ENCODE results near the gene TEX13A. TPM values are rescaled to one million over a fixed set of nuclear protein-coding genes. Genes with fewer than 3 reads are reported as not detected.

Gene TEX13A
- polyA plus RNA-seq, 1 of the 3 experiments (the other 2 are of a cell fraction), result 0.03 TPM

GRCh38 chrX:105229146-105229545, 8.7 kb upstream of the TEX13A start:
- H4K20me1 ChIP-seq (ENCODE audit: insufficient read depth), result no peaks in the 10 kb centered on the region
- H3K27me3 ChIP-seq (ENCODE audit: insufficient read depth), result peaks cover 12% of the 10 kb centered on the region
- no peaks in the 10 kb centered on the region for H3K9me2 ChIP-seq
- no peak overlapping the region for H2AFZ ChIP-seq (ENCODE audit: low read depth)
- no peaks in the 10 kb centered on the region for H3F3A ChIP-seq (replicated peaks; ENCODE audit: insufficient read depth)
- no peak overlapping the region for H3K9ac ChIP-seq
- ChIA-PET POLR2A (no interaction called here), CTCF (interaction anchor here (2.3 kb wide), 1 partner anchor 39 kb away, joined by 6 read pairs; no protein-coding TSS in a partner anchor)
- no peaks in the 10 kb centered on the region for H3K79me2 ChIP-seq (ENCODE audit: insufficient read depth)
- WGBS (ENCODE audit: low lambda C conversion rate), result 2% methylated on average over 3 of the region's 3 CpGs
- no peak overlapping the region for H3K4me2 ChIP-seq
- no peak overlapping the region for H3K27ac ChIP-seq (ENCODE audit: low read depth in 2 of 2, low read length in 1 of 2)
- no peaks in the 10 kb centered on the region for H3K36me3 ChIP-seq (replicated peaks in 1 of 2; ENCODE audit: control insufficient read depth in 1 of 2, insufficient read depth in 2 of 2, low read length in 1 of 2)
- no peak for DNase-seq
- TF ChIP-seq CHD2 (IDR thresholded peaks at IDR 0.05; ENCODE audit: low read length, partially characterized antibody), result no peak
- no peaks in the 10 kb centered on the region for H3K4me1 ChIP-seq (ENCODE audit: control insufficient read depth in 1 of 2, insufficient read depth in 2 of 2, low read depth in 1 of 2, low read length in 1 of 2)
- no peaks in the 10 kb centered on the region for H3K9me3 ChIP-seq
- H3K4me3 ChIP-seq (ENCODE audit: low read depth in 2 of 2, low read length in 1 of 2), result no peak overlapping the region

- H3K9me3 ChIP-seq, result no peaks in the 10 kb centered on the region
- no peak overlapping the region for H3K27ac ChIP-seq (ENCODE audit: low read depth in 2 of 2, low read length in 1 of 2)
- no peaks in the 10 kb centered on the region for H3K9me2 ChIP-seq
- no peak overlapping the region for H3K4me3 ChIP-seq (ENCODE audit: low read depth in 2 of 2, low read length in 1 of 2)
- TF ChIP-seq SMC3 (IDR thresholded peaks at IDR 0.05; ENCODE audit: low read depth, low read length), result no peak
- no peak for TF ChIP-seq TCF12 (IDR thresholded peaks at IDR 0.05)
- no peak for TF ChIP-seq FOXJ3 (CRISPR knock-in tag; IDR thresholded peaks at IDR 0.05)
- no peak for TF ChIP-seq RFX5 (IDR thresholded peaks at IDR 0.05; ENCODE audit: low read length)
- TF ChIP-seq, protein P1, sequence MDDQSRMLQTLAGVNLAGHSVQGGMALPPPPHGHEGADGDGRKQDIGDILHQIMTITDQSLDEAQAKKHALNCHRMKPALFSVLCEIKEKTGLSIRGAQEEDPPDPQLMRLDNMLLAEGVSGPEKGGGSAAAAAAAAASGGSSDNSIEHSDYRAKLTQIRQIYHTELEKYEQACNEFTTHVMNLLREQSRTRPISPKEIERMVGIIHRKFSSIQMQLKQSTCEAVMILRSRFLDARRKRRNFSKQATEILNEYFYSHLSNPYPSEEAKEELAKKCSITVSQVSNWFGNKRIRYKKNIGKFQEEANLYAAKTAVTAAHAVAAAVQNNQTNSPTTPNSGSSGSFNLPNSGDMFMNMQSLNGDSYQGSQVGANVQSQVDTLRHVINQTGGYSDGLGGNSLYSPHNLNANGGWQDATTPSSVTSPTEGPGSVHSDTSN (IDR thresholded peaks at IDR 0.05), result no peak
- TF ChIP-seq REST (IDR thresholded peaks at IDR 0.05; ENCODE audit: low read depth, low read length), result no peak
- TF ChIP-seq NRF1 (IDR thresholded peaks at IDR 0.05; ENCODE audit: low read depth, low read length), result no peak
- no peak for TF ChIP-seq USF2 (IDR thresholded peaks at IDR 0.05; ENCODE audit: borderline replicate concordance, low read depth, low read length)
- no peak for TF ChIP-seq POLR2AphosphoS5 (IDR thresholded peaks at IDR 0.05; ENCODE audit: low read depth, low read length)
- no peak for TF ChIP-seq YY1 (IDR thresholded peaks at IDR 0.05; ENCODE audit: low read depth)
- no peak for TF ChIP-seq FOXM1 (IDR thresholded peaks at IDR 0.05; ENCODE audit: low read depth)
- TF ChIP-seq, protein P2, sequence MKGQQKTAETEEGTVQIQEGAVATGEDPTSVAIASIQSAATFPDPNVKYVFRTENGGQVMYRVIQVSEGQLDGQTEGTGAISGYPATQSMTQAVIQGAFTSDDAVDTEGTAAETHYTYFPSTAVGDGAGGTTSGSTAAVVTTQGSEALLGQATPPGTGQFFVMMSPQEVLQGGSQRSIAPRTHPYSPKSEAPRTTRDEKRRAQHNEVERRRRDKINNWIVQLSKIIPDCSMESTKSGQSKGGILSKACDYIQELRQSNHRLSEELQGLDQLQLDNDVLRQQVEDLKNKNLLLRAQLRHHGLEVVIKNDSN (IDR thresholded peaks at IDR 0.05; ENCODE audit: borderline replicate concordance, low read depth), result no peak
- no peak for TF ChIP-seq RAD21 (IDR thresholded peaks at IDR 0.05; ENCODE audit: low read length)
- TF ChIP-seq CHD2 (IDR thresholded peaks at IDR 0.05; ENCODE audit: low read length, partially characterized antibody), result no peak
- no peak for TF ChIP-seq ZBTB33 (IDR thresholded peaks at IDR 0.05; ENCODE audit: borderline replicate concordance, low read depth)
- TF ChIP-seq TAF1 (IDR thresholded peaks at IDR 0.05; ENCODE audit: borderline replicate concordance, low read depth, low read length), result no peak
- no peak for TF ChIP-seq GATA2 (CRISPR knock-in tag; IDR thresholded peaks at IDR 0.05)
- H4K20me1 ChIP-seq (ENCODE audit: insufficient read depth), result no peaks in the 10 kb centered on the region
- H3K4me2 ChIP-seq, result no peak overlapping the region
- H3K27me3 ChIP-seq (ENCODE audit: insufficient read depth), result peaks cover 12% of the 10 kb centered on the region
- no peaks in the 10 kb centered on the region for H3K79me2 ChIP-seq (ENCODE audit: insufficient read depth)
- POLR2A ChIA-PET, result no interaction called here
- DNase-seq, result no peak
- H2AFZ ChIP-seq (ENCODE audit: low read depth), result no peak overlapping the region
- no peak overlapping the region for H3K9ac ChIP-seq
- H3K36me3 ChIP-seq (replicated peaks in 1 of 2; ENCODE audit: control insufficient read depth in 1 of 2, insufficient read depth in 2 of 2, low read length in 1 of 2), result no peaks in the 10 kb centered on the region
- no peaks in the 10 kb centered on the region for H3F3A ChIP-seq (replicated peaks; ENCODE audit: insufficient read depth)
- CTCF ChIA-PET, result interaction anchor here (2.3 kb wide), 1 partner anchor 38 kb away, joined by 6 read pairs; no protein-coding TSS in a partner anchor
- WGBS (ENCODE audit: low lambda C conversion rate), result 13% methylated on average over 2 of the region's 2 CpGs
- H3K4me1 ChIP-seq (ENCODE audit: control insufficient read depth in 1 of 2, insufficient read depth in 2 of 2, low read depth in 1 of 2, low read length in 1 of 2), result no peaks in the 10 kb centered on the region
Measured at GRCh38 chrX:105228602-105229001, 8.1 kb upstream of the TEX13A start.

Measured in SK-N-SH (cell line).